HG03432 (cell line): ENCODE measurements around the gene NINJ1.
"Not testable (repeated sequence)": the region's sequence is repeated elsewhere in the genome, so short reads cannot be mapped to it uniquely, and the experiment has no call there.

ENCODE experiments used
- ATAC-seq: cut with Tn5 transposase; IDR thresholded peaks from one replicate; pipeline ENCODE4 v1.9.1; 2021; ENCODE audit warnings: mild to moderate bottlenecking, moderate library complexity; ENCODE audit not compliant: unreplicated experiment

Gene NINJ1

DNA sequence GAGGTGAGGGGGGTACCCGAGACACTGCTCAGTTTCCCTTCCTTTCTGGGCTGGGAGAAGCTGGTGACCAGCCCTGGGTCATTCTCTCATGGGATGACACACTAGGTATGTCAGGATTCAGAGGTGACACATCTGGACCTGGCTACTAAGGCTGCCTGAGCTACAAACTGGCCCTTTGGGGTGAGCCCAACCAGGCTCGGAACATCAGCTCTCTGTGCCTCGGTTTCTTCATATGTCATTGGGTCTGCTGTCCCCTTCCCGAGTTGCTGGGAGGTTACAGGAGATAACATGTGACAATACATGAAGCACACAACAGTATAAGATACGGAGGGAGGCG, 26.3 kb downstream of the NINJ1 start:
- ATAC-seq, result no peak

DNA sequence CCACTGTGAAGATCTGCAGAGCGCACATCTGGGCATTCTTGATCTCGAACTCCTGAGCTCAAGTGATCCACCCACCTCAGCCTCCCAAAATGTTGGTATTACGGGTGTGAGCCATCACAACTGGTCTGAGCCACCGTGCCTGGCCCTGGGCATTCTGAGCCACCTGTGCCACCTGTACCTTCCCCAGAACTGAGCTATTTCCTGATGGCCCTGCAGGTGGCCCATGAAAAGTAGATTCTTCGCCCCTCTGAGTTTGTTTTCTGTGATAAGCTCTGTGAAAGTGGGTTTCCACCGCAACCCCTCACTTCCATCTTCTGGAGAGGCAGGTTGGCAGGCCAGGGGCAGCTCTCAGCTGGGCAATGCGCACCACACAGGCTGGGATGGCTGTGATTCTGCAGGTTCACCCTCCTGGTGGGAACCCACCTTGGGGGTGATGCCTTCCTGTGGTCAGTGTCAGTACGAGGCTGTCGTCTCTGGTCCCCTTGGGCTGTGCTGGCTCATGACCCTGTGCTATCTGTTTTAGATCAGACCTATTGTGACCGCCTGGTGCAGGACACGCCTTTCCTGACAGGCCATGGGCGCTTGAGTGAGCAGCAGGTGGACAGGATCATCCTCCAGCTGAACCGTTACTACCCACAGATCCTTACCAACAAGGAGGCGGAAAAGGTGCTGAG, 26.8 kb downstream of the NINJ1 start:
- no peak for ATAC-seq

DNA sequence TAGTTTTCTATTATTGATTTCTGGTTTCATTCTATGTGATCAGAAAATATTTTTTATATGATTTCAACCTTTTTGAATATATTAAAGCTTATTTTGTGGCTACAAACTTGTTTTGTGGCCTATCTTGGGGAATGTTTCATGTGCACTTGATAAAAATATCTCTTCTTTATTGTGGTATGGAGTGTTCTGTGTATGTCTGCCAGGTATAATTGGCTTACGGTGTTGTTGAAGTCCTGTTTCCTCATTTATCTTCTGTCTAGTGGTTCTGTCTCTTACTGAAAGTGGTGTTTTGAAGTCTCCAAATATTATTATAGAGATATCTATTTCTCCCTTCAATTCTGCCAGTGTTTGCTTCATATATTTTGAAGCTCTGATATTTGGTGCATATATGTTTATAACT, 28.4 kb downstream of the NINJ1 start:
- no peak for ATAC-seq

DNA sequence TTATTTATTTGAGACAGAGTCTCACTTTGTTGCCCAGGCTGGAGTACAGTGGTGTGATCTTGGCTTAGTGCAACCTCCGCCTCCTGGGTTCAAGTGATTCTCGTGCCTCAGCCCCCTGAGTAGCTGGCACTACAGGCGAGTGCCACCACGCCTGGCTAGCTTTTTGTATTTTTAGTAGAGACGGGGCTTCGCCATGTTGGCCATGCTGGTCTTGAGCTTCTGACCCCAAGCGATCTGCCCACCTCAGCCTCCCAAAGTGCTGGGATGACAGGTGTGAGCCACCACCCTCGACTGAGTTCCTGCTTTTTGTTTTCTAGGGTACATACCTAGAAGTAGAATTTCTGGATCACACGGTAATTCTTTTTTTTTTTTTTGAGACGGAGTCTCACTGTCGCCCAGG, 33.0 kb downstream of the NINJ1 start:
- not testable (repeated sequence) for ATAC-seq

DNA sequence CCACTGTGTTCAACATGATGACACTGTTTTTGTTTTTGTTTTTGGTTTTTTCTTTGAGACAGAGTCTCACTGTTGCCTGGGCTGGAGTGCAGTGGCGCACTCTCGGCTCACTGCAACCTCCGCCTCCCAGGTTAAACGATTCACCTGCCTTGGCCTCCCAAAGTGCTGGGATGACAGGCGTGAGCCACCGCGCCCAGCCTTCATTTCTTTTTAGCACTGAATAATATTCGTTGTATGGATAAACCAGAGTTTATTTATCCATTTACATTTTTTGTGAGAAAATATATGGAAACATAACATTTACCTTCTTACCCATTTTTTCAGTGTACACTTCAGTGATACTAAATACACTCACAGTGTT, 33.8 kb downstream of the NINJ1 start:
- no peak for ATAC-seq

DNA sequence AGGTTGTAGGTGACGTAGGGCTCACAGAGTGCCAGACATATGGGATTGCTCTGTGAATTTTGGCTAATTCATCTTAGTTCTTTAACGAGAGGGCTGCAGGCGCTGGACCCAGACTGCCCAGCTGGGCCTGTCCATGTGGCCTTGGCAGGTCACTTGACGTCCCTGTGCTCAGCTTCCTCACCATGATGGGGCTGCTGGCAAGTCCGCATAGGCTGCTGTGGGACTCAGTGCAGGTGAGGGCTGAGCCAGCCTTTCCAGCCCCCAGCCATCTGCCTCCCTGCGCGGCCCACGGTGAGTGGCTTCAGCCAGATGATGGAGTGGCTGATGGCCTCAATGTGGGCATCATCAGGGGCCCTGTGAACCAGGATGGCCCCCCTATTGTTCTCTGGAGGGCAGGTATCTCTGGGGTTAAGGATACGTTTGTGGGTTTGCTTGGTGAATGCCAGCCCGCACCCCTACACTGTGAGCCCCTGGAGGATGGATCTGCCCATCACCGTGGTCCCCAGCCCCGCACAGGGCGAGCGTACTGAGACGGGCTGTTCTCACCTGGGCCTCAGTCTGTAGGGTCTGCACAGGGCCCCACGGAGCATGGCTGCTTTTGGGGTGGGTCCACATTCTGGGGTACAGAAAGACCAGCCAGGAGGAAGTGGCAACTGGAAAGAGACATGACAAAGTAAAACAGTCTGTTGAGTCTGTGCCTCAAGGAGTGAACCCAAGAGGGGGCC, 34.3 kb downstream of the NINJ1 start:
- no peak for ATAC-seq

DNA sequence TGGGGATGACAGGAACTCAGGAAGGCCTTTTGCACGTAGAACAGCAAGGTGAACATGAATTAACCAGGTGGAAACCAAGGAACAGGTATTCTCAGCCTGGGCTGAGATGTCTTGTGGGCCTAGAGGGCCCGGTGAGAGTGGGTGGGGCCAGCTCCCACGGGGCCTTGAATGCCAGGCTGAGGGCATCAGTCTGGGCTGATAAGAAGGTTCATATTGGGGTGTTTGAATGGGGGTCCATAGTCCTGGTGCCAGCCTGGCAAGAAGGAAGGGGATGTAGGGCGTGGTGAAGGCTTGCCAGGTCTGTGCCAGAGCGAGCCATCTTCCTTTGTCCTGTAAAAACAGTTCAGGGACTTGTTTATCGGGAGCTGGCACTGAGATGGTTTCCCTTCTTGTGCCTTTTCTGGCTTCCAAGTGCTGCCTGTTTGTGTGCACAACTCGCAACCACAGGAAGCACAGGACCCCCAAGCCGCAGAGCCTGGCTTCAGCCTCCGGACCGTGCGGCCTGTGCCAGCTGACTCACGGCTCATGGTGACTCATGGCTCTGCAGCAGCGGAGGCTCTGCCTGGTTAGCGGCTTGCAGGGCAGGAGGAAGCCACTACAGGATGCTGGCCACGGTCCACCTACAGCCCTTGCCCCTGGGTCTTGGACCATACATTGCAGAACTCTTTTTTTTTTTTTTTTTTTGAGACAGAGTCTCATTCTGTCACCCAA, 35.7 kb downstream of the NINJ1 start:
- no peak for ATAC-seq

DNA sequence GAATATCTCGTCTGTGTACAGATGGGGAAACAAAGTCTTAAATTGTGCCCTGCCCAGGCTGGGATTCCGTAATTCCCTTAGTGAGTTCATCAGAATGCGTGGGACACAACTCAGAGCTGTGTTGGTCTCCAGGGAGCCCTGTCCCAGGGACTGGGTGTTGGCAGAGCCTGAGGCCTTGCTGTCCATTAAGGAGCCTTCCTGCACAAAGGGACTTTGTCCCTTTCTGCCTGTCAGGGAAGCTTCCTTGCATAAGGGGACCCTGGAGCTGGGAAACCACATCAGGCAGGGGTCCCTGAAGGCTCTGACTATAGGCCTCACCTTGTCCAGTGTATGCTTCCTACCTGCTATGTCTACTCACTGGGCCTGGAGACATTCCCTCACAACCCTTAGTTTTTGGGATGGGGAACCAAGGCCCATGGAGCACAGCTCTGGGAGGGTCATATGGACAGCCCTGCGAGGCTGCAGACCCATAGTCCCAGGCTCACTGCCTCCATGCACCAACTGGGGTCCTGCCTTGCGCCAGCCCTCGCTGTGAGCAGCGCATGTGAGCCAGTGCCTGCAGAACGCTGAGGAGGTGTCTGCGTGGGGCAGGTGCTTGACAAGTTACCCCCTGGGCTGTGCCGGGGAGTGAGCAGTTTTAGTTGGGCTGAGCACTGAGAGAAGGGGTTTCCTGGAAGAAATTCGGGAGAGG, 36.4 kb downstream of the NINJ1 start:
- ATAC-seq, result no peak

DNA sequence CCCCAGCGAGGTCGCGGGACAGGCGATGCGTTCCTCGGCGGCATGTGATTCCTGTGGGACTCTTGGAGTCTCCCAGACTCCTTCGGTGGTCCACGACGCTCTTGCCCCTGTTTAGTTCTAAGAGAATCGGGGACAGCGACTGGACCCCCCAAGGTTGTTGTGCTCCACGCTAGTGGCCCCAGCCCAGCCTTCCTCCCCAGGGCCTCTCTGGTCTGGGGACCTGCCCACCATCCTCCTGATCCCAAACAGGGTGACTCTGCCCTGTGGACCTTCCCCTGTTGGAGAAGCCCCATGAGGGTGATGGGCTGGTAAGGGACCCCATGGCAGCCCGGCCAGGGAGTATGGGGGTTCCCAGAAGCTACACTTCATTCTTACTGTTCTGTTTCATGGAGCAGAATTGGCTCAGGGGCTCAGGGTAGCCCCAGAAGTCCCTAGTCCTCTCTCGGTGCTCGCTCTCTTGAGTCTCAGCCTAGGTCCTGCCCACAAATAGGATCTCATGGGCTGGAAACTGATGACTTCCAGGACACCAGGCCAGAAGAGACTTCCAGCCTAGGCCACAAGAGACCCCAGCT, 37.2 kb downstream of the NINJ1 start:
- ATAC-seq, result no peak

DNA sequence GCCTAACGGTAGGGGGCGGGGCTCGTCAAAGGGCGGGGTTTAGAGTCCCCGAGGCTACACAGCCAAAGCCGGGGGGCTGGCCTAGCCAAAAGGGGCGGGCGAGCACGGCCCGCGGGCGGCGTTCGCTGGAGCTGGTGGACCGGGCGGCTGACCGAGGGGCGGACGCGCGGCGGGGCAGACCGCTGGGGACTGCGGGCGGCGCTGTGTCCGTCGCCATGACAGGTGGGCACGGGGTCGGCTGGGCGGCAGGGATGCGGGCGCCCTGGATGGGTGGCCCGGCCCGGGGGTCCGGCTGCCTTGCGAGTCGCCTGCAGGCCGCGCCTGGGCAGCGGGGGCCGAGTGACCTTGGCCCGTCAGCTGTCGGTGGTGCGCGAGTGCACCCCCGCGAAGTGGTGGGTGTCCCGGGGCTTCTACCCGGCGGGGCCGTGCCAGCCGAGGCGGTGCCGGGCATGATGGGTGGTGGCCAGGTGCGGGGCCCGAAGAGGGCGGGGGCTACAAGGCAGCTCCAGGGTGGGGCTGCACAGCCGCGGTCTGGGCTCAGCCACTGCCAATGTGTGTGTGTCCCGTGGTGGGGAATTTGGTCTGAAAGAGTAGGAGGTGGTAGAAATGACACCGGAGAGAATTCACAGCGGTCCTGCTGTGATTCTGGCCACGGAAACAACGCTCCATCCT, 37.8 kb downstream of the NINJ1 start, which contains the start of gene CARD19:
CARD19 (plus strand) TSS at position 87 of the 672 bp plus-strand sequence; CDS start at position 216, 129 bp downstream.
- ATAC-seq, result peak; percentile 53

DNA sequence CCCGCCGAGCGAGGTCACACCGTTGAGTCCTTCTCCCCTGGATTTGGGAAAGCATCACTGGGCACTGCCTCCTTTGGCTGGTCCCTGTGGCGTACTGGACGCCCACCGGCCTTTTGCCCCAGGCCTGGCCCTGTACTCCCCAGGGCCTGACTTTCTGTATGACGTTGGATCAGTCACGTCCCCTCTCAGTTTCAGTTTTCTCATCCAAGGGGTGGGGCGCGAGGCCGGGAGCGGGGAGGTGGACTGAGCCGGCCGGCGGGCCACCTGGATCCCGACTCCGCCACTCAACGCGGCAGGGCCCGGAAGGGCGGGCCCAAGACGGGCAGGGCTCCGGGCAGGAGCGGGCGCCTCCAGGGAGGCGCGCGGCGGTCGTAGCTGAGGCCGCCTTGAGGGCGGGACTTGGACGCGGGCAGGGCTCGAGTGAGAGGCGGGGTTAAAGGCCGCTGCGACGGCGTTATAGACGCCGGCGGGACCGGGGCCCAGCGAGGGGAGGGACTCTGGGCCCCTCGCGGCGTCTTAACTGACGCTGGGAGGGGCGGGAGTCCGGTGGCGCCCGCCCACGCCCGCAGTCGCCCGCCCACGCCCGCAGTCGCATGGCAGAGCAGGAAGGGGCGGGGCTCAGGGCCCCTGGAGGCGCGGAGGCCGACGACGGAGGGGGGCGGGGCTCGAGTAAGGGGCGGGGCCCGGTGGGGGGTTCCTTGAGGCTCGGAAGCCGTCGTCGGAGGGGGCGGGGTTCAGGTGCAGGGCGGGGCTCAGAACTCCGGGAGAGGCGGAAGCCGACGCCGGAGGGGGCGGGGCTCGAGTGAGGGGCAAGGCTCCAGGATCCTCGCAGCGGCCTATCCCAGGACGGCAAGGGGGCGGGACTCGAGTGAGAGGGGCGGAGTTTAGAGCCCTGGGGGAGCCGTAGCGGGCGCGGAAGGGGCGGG, 38.6 kb downstream of the NINJ1 start:
- peak; percentile 62 for ATAC-seq

DNA sequence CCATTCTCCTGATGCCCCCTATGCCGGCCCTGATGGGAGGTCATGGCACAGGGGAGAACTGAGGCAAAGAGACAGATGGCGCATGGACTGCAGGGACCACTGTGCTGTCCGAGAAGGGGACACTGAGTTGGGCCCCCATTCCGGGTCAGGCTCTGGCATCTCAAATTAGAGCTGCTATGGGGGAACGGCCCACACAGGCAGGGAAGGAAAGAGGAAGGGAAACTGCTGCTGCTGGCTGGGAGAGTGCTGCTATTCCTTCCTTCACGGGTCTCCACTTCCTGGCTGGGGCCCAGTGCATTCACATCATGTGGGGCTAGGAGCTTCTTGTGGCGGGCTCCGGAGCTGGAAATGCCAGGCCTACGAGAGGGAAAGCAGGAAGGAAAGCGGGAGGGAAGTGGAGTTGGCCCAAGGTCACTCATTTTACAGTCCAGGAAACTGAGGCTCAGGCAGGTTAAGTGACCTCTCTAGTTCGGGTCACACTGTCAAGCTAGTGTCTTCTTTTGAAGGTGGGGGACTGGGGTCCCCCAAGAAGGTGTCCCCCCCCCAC, 39.3 kb downstream of the NINJ1 start:
- ATAC-seq, result peak; percentile 11

DNA sequence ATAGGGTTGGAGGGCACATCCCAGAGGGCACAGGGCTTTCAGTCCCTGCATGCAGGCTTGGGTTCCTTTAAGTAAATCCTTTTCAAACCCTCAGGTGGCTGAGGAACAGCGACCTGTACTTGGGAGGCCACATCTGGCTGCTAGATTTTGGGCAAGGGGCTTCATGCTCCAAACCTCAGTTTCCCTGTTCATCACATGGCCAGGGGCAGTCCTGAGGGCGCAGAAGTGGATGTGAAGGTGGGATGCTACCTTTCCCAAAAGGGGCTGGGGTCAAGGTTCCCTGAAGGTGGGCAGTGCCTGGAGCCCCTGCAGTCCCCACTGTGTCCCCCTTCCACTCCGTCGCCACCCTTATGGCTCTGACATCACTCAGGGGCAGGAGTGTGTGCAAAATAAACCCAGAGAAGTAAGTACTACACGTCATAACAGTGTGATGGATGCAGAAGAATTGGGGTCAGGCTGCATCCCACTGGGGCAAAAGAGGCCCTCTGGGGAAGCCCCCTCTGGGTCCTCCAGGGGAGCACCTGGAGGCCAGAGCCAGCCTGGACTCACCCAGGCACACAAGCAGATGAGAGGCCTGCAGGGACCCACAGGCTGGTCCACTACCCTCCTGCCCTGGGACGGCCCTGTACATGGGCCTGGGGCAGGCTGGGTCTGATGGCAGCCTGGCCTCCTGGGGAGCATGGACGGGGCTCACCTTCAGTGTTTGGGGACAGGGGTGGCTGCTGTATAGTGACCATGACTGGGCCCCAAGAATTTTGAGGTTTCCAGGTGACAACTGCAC, 40.0 kb downstream of the NINJ1 start:
- no peak for ATAC-seq

DNA sequence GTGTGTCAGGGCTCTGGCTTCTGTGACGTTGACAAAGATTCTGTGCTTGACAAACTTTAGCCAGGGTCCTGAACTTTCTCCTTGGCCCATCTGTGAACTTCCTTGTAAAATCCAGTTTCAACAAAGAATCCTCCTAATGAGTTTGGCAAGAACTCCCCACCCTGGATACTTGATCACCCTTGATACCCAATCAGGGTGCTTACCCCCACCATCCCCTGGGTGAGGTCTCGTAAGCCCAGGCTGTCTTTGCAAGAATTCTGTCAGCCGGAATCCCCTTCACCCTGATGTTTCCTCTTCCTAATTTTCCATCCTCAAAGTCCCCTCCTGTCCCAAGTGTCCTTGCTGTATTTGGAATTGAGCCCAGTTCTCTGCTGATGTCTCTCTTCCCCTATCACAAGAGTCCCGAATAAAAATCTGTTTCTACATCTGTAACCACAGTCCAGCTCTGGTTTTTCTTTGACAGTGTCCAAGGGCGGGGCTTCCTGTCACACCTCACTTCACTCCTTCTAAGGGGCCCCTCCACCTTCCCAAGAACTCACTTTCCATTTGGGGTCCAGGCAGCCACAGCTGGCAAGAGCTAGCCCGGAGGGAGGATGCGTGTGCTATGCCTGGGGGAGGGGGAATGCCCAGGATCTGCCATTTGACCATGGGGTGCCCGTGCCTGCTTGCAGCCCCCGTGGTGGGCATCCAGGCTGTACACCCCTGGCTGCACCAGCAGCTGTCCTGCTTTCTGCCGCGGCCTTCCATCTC, 40.7 kb downstream of the NINJ1 start:
- ATAC-seq, result no peak

DNA sequence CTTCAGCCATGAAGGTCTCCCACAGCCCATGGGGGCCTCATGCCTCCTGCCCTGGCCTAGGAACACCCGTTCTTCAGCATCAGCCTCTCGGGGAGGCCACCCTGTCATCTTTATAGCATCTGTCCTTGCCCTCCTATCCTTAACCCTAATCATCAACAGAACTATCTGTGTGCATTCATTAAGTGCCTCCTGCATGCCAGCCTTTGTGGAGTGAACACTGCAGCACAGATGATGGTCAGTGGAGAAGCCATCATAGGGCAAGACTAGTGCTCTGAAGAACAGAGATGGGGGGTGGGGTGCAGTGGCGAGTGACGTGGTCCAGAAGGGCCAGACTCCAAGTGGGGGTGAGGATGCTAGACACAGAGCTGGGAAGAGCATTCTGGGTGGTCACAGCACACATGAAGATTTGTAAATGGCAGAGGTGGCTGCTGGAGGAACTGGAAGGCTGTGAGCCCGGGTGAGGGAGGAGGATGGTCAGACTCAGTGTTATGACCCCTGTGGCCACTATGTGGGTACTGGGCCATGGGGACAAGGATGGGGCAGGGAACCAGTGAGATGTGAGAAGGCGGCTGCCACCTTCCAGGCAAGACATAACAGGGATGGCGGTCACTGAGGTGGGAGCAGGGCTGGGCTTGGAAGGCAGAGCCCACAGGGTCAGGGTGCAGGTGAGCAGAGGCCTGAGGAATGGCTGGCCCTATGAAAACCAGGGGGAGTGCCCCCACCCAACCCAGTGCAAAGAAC, 41.6 kb downstream of the NINJ1 start:
- no peak for ATAC-seq

DNA sequence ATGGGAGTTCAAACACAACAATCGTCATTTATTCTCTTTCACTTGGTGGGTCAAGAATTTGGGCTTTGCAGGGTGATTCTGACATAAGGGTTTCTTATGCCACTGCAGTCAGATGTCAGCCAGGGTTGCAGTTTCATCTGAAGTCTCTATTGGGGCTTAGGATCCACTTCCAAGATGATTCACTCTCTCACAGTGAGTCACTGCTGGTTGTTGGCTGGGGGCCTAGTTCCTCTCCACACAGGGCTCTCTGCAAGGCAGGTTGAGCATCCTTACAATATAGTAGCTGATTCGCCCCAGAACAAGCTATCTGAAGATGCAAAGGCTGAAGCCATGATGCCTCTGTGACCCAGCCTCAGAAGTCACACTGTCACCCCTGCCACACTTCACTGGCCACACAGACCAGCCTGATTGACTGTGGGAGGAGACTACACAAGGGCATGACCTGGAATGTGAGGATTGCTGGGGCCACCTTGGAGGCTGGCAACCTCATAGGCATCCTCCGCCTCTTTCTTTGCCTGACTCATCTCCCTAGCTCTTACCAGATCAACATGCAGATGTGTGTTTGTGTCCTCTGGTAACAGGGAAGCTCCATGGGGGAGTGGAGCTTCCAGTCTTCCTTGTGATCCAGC, 42.5 kb downstream of the NINJ1 start:
- ATAC-seq, result no peak

DNA sequence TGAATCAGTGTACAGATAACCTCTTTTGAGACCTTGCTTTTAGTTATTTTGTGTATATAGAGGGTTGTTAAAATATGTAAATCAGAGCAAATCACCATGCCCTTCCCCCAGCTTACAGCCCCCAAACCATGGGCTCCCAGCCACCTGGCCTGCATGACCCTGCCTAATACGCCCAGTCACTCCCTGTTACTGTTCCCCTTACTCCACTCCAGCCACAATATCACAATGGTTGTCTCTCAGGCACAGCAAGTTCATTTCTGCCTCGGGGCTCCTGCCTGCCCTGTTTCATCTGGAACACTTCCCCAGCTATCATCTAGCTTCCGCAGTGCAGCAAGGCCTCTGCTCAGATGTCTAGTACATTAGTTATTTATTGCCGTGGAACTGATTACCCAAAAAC, 43.0 kb downstream of the NINJ1 start:
- no peak for ATAC-seq
